H1 (cell line): Measurements from ENCODE around the gene C1orf116. TPM values are rescaled to one million over a fixed set of nuclear protein-coding genes. Genes with fewer than 3 reads are reported as not detected.

Experiments
- E2F6 ChIP-seq: IDR thresholded peaks from 2 replicates; pipeline ENCODE4 v1.6.1; 2012; ENCODE audit warnings: inconsistent platforms
- EP300 ChIP-seq, 2 experiments: IDR thresholded peaks; 1 replicate in 1 of 2; 2 replicates in 1 of 2; pipeline ENCODE4 v1.6.1; 2011 to 2012; ENCODE audit warnings: low read depth in 2 of 2, low read length in 2 of 2, mild to moderate bottlenecking in 2 of 2, borderline replicate concordance in 1 of 2, inconsistent platforms in 1 of 2, moderate library complexity in 1 of 2
- KDM1A ChIP-seq: fragments of 200-600, 300-600 bp; sonication (generic); IDR thresholded peaks from 2 replicates; pipeline ENCODE4 v1.7.1; 2016; ENCODE audit warnings: mild to moderate bottlenecking, low read length, borderline replicate concordance
- MAX ChIP-seq: IDR thresholded peaks from 2 replicates; pipeline ENCODE4 v1.6.1; 2012; ENCODE audit warnings: inconsistent platforms
- PHF8 ChIP-seq: fragments of 200-600 bp; sonication (generic); conservative IDR thresholded peaks from 2 replicates; pipeline ENCODE4 v1.7.1; 2012; ENCODE audit warnings: low read depth, mild to moderate bottlenecking, inconsistent platforms, low read length, moderate library complexity
- POLR2A ChIP-seq, 2 experiments: IDR thresholded peaks; 1 replicate in 1 of 2; 2 replicates in 1 of 2; pipeline ENCODE4 v1.6.1; 2011; ENCODE audit warnings: low read depth in 2 of 2, low read length in 2 of 2, mild to moderate bottlenecking in 2 of 2; ENCODE audit errors: control extremely low read depth in 1 of 2
- RXRA ChIP-seq: IDR thresholded peaks from 2 replicates; pipeline ENCODE4 v1.6.1; 2011; ENCODE audit warnings: low read depth, mild to moderate bottlenecking, low read length, moderate library complexity; ENCODE audit not compliant: insufficient read depth
- SAP30 ChIP-seq: fragments of 300-600 bp; sonication (generic); IDR thresholded peaks from 2 replicates; pipeline ENCODE4 v1.7.1; 2012; ENCODE audit warnings: low read length, moderate library complexity, mild to moderate bottlenecking, inconsistent platforms; ENCODE audit not compliant: insufficient read depth, insufficient replicate concordance
- SIX5 ChIP-seq: IDR thresholded peaks from 2 replicates; pipeline ENCODE4 v1.6.1; 2011; ENCODE audit warnings: mild to moderate bottlenecking, low read depth, low read length
- SP4 ChIP-seq: IDR thresholded peaks from 2 replicates; pipeline ENCODE4 v1.6.1; 2012; ENCODE audit warnings: low read length, inconsistent platforms
- TBP ChIP-seq: IDR thresholded peaks from 2 replicates; pipeline ENCODE4 v1.6.1; 2011; ENCODE audit warnings: low read depth, low read length, improper control_type of control experiment
- USF2 ChIP-seq: IDR thresholded peaks from 2 replicates; pipeline ENCODE4 v1.6.1; 2011; ENCODE audit warnings: low read length, improper control_type of control experiment
- polyA plus RNA-seq, 7 experiments: library from polyadenylated mRNA; depleted of rRNA in 3 of 7; stranded (reverse) in 5 of 7; unstranded in 2 of 7; fragments of >200 nt in 5 of 7; fragments of 200-250 nt in 2 of 7; gene quantifications; 1 replicate in 5 of 7; 2 replicates in 1 of 7; 4 replicates in 1 of 7; pipeline versions ENCODE4 v1.2.1 to v1.2.3, GENCODE V29; 2011 to 2013; ENCODE audit warnings: missing spikeins in 2 of 7, mixed read lengths in 2 of 7
- total RNA-seq: library from RNA; stranded (reverse); fragmentation: NEBNext Ultra II Directional; extraction: Animal tissue kit (Norgen Biotek cat#: 25700); gene quantifications from 2 replicates; pipeline ENCODE4 v1.2.1, GENCODE V29; 2021

Gene C1orf116
- total and polyA plus RNA-seq, 2 of the 8 experiments (the other 6 are each of a cell fraction or from before 2014, with no cell fraction given), result 2.2 to 3.9 TPM

- TF ChIP-seq SAP30 (no peak), RXRA (no peak), SIX5 (no peak), SP4 (no peak), E2F6 (0 out of 2 replicates have a peak, but pooled peaks have one; percentile 15), USF2 (no peak), MAX (peak; percentile 57), PHF8 (no peak), KDM1A (no peak), TBP (peak; percentile 44; the same call in 1 of the 2 replicates), EP300 (IDR thresholded peaks at IDR 0.05; ENCODE audit: borderline replicate concordance in 1 of 2, low read depth in 2 of 2, low read length in 2 of 2) (no peak), POLR2A (IDR thresholded peaks at IDR 0.05; ENCODE audit: control extremely low read depth in 1 of 2, low read depth in 2 of 2, low read length in 2 of 2) (no peak)
Measured at GRCh38 chr1:207025146-207025880, 7.2 kb downstream of the C1orf116 start (continued).
